ENCODE measurements around the gene MARVELD3. TPM values are rescaled to one million over a fixed set of nuclear protein-coding genes. Genes with fewer than 3 reads are reported as not detected.

The MARVELD3 gene
- total RNA-seq, 1 experiment from 2014 or later: 28.6 TPM

DNA sequence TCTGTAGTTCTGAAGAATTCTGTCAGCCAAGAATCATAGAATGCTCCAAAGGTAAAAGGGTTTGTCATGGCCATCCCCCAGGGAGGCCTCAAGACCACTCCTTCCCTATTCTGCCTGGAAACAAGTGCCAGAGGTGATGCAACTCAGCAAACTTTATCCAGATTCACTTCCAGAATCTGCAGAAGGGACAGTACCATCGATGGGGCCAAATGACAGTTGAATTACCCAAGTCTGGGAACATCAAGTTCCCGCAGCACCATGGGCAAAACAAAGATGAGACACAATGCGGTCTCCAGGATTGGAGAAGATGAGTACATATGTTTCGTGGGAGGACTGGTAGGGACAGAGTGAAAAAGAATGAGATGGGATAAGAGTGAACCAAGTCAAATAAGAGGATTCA is 35.4 kb upstream of the MARVELD3 start:
- Histone ChIP-seq H3K36me3 (ENCODE audit: low read depth) (no peaks in the 10 kb centered on the region), H2AFZ (no peak overlapping the region), H3F3A (ENCODE audit: insufficient read depth, low read depth) (no peaks in the 10 kb centered on the region), H3K4me1 (replicated peaks; ENCODE audit: insufficient read depth) (no peaks in the 10 kb centered on the region), H3K9me2 (ENCODE audit: insufficient read depth) (no peaks in the 10 kb centered on the region), H3K4me2 (no peak overlapping the region), H4K20me1 (ENCODE audit: insufficient read depth) (no peaks in the 10 kb centered on the region), H3K79me2 (ENCODE audit: low read depth) (no peaks in the 10 kb centered on the region), H3K4me3 (no peak overlapping the region), H3K27ac (no peak overlapping the region), H3K9me3 (ENCODE audit: insufficient read depth, low read depth) (no peaks in the 10 kb centered on the region; the same call in 1 of the 2 replicates), H3K27me3 (ENCODE audit: insufficient read depth, low read depth) (peaks cover 34% of the 10 kb centered on the region; the same call in 1 of the 2 replicates)
- intact Hi-C loops (cut with micrococcal nuclease; ENCODE audit: unreplicated experiment): no loop called here
- no peak for DNase-seq
- CTCF ChIA-PET: interaction anchor here (0.6 kb wide), 1 partner anchor 39 kb away, joined by 3 read pairs; no protein-coding TSS in a partner anchor
- no TSS peak for BruUV-seq (replicated peaks)
- no peak for TF ChIP-seq EZH2 (IDR thresholded peaks at IDR 0.05; ENCODE audit: low read depth)
- TF ChIP-seq, protein P1, sequence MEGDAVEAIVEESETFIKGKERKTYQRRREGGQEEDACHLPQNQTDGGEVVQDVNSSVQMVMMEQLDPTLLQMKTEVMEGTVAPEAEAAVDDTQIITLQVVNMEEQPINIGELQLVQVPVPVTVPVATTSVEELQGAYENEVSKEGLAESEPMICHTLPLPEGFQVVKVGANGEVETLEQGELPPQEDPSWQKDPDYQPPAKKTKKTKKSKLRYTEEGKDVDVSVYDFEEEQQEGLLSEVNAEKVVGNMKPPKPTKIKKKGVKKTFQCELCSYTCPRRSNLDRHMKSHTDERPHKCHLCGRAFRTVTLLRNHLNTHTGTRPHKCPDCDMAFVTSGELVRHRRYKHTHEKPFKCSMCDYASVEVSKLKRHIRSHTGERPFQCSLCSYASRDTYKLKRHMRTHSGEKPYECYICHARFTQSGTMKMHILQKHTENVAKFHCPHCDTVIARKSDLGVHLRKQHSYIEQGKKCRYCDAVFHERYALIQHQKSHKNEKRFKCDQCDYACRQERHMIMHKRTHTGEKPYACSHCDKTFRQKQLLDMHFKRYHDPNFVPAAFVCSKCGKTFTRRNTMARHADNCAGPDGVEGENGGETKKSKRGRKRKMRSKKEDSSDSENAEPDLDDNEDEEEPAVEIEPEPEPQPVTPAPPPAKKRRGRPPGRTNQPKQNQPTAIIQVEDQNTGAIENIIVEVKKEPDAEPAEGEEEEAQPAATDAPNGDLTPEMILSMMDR (conservative IDR thresholded peaks at IDR 0.05): no peak
- POLR2A ChIA-PET (ENCODE audit: unreplicated experiment): interaction anchor here (0.6 kb wide), 1 partner anchor 812 kb away, joined by 3 read pairs; no protein-coding TSS in a partner anchor

DNA sequence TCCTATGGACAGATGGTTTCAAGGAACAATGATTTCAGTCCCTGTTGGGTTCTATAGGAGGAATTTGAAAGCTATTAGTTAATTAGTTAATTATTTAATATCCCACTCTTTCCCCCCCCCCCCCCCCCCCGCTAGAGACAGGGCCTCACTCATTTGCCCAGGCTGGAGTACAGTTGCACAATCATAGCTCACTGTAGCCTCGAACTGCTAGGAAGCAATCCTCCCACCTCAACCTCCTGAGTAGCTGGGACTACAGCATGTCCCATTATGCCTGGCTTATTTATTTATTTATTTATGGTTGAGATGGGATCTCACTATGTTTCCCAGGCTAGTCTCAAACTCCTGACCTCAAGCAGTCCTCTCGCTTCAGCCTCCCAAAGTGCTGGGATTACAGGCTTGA is 34.1 kb upstream of the MARVELD3 start:
- CTCF ChIA-PET: no interaction called here
- intact Hi-C loops (cut with micrococcal nuclease; ENCODE audit: unreplicated experiment): no loop called here
- H3K4me3 ChIP-seq: no peak overlapping the region

DNA sequence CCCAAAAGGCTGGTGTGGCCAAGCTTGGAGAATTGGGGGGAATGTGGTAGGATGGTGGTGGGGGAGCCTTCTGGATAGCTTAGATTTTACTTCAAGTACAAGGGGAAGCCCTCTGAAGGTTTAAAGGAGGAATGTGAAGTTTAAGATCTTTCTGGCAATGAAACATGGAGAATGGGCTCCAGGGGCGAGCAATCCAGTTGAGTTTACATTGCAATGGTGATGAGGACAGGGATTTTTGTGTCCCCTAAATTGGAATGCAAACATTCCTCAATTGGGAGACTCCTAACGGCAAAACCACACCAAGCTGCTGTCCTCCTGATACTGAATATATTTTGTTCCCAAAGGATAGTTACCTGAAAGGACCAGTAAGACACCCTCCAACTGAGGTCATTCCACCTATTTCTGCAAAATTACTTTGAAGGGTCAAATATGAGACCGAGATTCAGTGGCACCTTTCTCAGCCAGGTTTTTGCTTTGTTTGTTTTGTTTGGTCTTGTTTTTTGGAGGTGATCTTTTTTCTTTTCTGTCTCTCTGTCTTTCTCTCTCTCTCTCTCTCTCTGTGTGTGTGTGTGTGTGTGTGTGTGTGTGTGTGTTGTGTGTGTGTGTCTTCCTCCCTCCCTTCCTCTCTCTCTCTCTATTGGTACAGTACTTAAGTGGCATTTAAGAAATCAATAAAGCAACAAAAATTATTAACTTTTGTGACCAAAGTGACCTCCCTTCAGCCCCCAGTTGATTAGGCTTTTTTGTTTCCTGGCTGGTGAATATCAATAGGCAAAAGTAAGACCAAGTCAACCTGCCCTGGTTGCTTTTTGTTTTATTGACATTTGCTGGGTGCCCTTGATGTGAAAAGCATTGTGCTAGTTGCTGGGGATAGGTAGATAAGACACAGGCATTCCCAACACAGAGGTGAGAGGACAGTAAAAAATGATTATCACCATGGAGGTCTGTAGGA is 32.7 kb upstream of the MARVELD3 start:
- intact Hi-C loops (cut with micrococcal nuclease; ENCODE audit: unreplicated experiment): no loop called here
- CTCF ChIA-PET: no interaction called here
- H4K20me1 ChIP-seq (ENCODE audit: insufficient read depth): no peaks in the 10 kb centered on the region

More for the DNA sequence above, 34.1 kb upstream of the MARVELD3 start:
- Histone ChIP-seq H3K4me1 (replicated peaks; ENCODE audit: insufficient read depth) (no peaks in the 10 kb centered on the region), H3K79me2 (ENCODE audit: low read depth) (no peaks in the 10 kb centered on the region), H3K9me3 (ENCODE audit: insufficient read depth, low read depth) (no peaks in the 10 kb centered on the region; the same call in 1 of the 2 replicates), H2AFZ (no peak overlapping the region), H4K20me1 (ENCODE audit: insufficient read depth) (no peaks in the 10 kb centered on the region), H3K27ac (no peak overlapping the region), H3K36me3 (ENCODE audit: low read depth) (no peaks in the 10 kb centered on the region), H3K9me2 (ENCODE audit: insufficient read depth) (no peaks in the 10 kb centered on the region), H3K27me3 (ENCODE audit: insufficient read depth, low read depth) (peaks cover 27% of the 10 kb centered on the region; the same call in 1 of the 2 replicates), H3K4me2 (no peak overlapping the region), H3F3A (ENCODE audit: insufficient read depth, low read depth) (no peaks in the 10 kb centered on the region)
- TF ChIP-seq, protein P1 (conservative IDR thresholded peaks at IDR 0.05): no peak
- TF ChIP-seq EZH2 (IDR thresholded peaks at IDR 0.05; ENCODE audit: low read depth): no peak
- no peak for DNase-seq
- BruUV-seq (replicated peaks): no TSS peak
- POLR2A ChIA-PET (ENCODE audit: unreplicated experiment): no interaction called here

More for the DNA sequence above, 32.7 kb upstream of the MARVELD3 start:
- no peaks in the 10 kb centered on the region for H3F3A ChIP-seq (ENCODE audit: insufficient read depth, low read depth)
- no peak for DNase-seq
- H3K4me2 ChIP-seq: no peak overlapping the region
- POLR2A ChIA-PET (ENCODE audit: unreplicated experiment): interaction anchor here (0.5 to 0.6 kb wide), 2 partner anchors 29 to 280 kb away, joined by 3 to 8 read pairs; no protein-coding TSS in a partner anchor
- no peaks in the 10 kb centered on the region for H3K9me2 ChIP-seq (ENCODE audit: insufficient read depth)
- no peaks in the 10 kb centered on the region for H3K36me3 ChIP-seq (ENCODE audit: low read depth)
- H3K4me1 ChIP-seq (replicated peaks; ENCODE audit: insufficient read depth): peaks cover 6% of the 10 kb centered on the region; the same call in 1 of the 2 replicates
- TF ChIP-seq, protein P1 (conservative IDR thresholded peaks at IDR 0.05): no peak
- no peak for TF ChIP-seq EZH2 (IDR thresholded peaks at IDR 0.05; ENCODE audit: low read depth)
- no peaks in the 10 kb centered on the region for H3K9me3 ChIP-seq (ENCODE audit: insufficient read depth, low read depth)
- H3K27ac ChIP-seq: no peak overlapping the region
- no peak overlapping the region for H3K4me3 ChIP-seq
- no peaks in the 10 kb centered on the region for H3K79me2 ChIP-seq (ENCODE audit: low read depth)
- no peak overlapping the region for H2AFZ ChIP-seq
- no TSS peak for BruUV-seq (replicated peaks)
- peaks cover 15% of the 10 kb centered on the region; the same call in 1 of the 2 replicates for H3K27me3 ChIP-seq (ENCODE audit: insufficient read depth, low read depth)
